Rectal smooth muscle tissue (tissue), 1 donor: ENCODE measurements around the gene KIF15.
"Not testable (repeated sequence)": the region's sequence is repeated elsewhere in the genome, so short reads cannot be mapped to it uniquely, and the experiment has no call there.

Source experiments
- H3K27ac ChIP-seq: one replicate; pipeline ENCODE4 v1.7.0; 2013; ENCODE audit warnings: low read depth, low read length, inconsistent platforms
- H3K27me3 ChIP-seq: one replicate; pipeline ENCODE4 v1.7.0; 2013; ENCODE audit warnings: low read length; ENCODE audit not compliant: control insufficient read depth, insufficient read depth
- H3K36me3 ChIP-seq: one replicate; pipeline ENCODE4 v1.7.0; 2013; ENCODE audit warnings: low read length; ENCODE audit not compliant: control insufficient read depth, insufficient read depth
- H3K4me1 ChIP-seq: one replicate; pipeline ENCODE4 v1.7.0; 2013; ENCODE audit warnings: low read length; ENCODE audit not compliant: control insufficient read depth, insufficient read depth
- H3K4me3 ChIP-seq: one replicate; pipeline ENCODE4 v1.7.0; 2013; ENCODE audit warnings: low read length
- H3K9ac ChIP-seq: one replicate; pipeline ENCODE4 v1.7.0; 2013; ENCODE audit warnings: low read length

KIF15 gene

DNA sequence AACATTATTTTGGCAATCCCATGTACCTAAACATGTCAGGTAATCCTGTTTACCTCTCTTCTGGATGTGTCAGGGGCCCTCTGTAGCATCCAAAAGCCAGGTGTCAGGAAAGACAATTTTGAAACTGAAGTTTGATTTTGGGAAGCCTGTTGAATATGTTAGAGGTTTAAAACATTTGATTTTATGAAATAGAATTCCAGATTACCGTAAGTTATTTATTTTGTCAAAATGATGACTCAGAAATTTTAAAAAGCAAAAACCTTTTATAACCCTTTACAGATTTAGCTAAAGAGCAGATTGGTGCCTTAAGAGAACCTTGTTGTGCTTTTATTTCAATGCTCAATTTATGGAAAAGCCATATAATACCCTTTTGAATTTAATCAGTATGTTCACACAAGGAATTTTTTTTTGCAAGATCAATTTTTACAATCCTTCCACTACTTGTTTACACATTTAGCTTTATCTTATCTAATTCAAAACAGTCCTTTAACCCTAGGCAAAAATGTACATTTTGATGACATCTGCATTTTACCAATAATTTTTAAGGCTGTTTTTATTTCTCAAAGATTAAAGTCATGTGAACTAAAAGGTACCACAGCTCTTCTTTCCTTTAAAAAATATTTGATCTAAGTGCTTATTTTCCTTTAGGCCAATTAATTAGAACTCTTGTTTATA lies 10.0 kb downstream of the KIF15 start:
- Histone ChIP-seq H3K36me3 (no peaks in the 10 kb centered on the region), H3K4me1 (no peaks in the 10 kb centered on the region), H3K4me3 (no peak overlapping the region), H3K27ac (no peak overlapping the region), H3K27me3 (no peaks in the 10 kb centered on the region), H3K9ac (no peak overlapping the region)

DNA sequence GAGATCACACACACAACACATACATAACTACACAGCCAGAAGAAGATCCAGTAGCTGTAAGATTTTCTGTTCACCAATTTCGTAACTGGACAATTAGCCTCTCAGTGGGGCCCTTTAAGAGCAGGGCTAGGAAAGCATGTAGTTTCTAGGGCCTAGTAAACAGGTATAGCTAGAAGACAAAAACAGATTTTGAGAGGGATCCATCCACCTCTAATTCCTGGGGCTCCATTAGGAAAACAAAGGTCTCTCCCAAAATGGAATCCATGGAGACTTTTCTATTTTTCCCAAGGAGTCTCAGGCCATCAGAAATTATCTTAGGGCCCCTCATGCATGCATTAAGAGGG lies 10.5 kb downstream of the KIF15 start:
- Histone ChIP-seq H3K4me3 (no peak overlapping the region), H3K27me3 (no peaks in the 10 kb centered on the region), H3K9ac (no peak overlapping the region), H3K27ac (no peak overlapping the region), H3K4me1 (no peaks in the 10 kb centered on the region), H3K36me3 (no peaks in the 10 kb centered on the region)

DNA sequence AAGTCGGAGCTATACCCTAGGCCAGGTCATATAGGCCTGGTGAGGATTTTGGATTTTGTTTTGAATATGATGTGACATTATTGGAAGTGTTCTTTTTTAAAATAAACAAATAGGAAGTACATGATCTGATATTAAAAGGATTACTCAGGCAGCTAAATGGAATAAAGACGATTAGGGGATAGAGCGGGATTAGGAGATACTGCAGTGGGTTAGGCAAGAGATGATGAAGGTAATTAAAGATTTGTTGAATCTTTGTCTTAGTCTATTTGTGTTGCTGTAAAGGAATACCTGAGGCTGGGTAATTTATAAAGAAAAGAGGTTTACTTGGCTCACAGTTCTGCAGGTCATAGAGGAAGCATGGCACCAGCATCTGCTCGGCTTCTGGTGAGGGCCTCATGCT lies 21.3 kb downstream of the KIF15 start:
- Histone ChIP-seq H3K36me3 (no peaks in the 10 kb centered on the region), H3K27ac (no peak overlapping the region), H3K4me3 (no peak overlapping the region), H3K9ac (no peak overlapping the region), H3K27me3 (no peaks in the 10 kb centered on the region), H3K4me1 (no peaks in the 10 kb centered on the region)

- H3K4me3 ChIP-seq: no peak overlapping the region
- H3K27ac ChIP-seq: no peak overlapping the region
- H3K4me1 ChIP-seq: no peaks in the 10 kb centered on the region
- H3K36me3 ChIP-seq: no peaks in the 10 kb centered on the region
- H3K9ac ChIP-seq: no peak overlapping the region
- no peaks in the 10 kb centered on the region for H3K27me3 ChIP-seq
Observed at GRCh38 chr3:44795197-44795596, 33.6 kb downstream of the KIF15 start.

DNA sequence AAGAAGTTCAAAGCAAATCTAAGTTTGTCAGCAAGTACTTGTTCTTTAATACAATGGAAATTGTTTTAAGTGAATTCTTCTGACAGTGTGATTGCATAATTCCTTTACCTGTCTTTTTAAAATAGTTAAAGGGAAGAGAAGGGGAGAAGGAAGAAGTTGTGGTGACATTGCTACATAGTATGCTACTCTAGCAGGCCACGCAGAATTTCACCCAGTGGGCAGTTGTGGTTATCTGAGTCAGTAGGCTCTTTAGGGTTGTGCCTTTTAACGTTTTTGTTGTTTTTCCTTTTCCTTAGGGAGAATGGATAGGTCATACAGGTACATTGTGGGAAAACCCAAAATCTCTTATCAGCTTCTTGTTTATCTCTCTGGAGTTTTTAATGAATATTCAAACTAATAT lies 40.4 kb downstream of the KIF15 start:
- H3K4me1 ChIP-seq: no peaks in the 10 kb centered on the region
- no peaks in the 10 kb centered on the region for H3K36me3 ChIP-seq
- no peak overlapping the region for H3K4me3 ChIP-seq

DNA sequence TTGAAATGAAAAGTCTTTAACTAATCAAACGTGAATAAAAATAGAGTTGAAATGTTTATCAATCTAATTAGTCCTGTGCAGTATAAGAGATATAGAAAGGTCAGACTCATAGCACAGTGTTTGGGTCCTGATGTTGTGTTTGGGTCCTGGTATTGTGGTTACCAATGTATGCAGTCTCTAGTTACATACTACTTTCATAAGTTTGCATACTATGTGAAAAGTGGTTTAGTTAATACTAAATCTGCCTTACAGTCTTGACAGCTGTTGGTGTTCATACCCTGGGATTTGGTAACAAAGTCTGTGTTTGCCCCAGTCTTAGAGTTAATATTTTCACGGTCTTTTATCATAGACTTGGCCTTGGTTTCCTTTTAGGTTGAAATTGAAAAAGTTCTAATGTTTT lies 41.7 kb downstream of the KIF15 start:
- H3K27ac ChIP-seq: no peak overlapping the region
- no peaks in the 10 kb centered on the region for H3K36me3 ChIP-seq
- no peaks in the 10 kb centered on the region for H3K4me1 ChIP-seq
- no peak overlapping the region for H3K4me3 ChIP-seq
- H3K27me3 ChIP-seq: no peaks in the 10 kb centered on the region
- H3K9ac ChIP-seq: no peak overlapping the region

More for the DNA sequence above, 40.4 kb downstream of the KIF15 start:
- Histone ChIP-seq H3K9ac (no peak overlapping the region), H3K27ac (no peak overlapping the region), H3K27me3 (no peaks in the 10 kb centered on the region)

DNA sequence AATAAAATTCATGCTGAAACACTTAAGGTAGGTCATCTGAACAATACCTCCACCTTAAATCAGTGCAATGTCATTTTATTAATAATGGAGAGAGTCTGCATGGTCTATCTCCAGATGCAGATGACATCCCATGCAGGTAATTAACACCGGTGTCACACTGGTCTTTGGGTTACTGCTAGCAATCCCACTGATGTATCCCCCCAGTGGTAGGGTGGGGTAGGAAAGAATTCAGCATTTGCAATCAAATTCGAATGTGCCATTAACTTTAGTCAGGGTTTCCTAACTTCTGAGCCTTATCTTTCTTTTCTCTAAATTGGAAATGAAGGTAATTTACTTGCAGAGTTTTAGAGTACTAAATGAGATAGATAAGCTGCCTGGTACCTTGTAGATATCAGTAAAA lies 44.4 kb downstream of the KIF15 start:
- Histone ChIP-seq H3K4me1 (no peaks in the 10 kb centered on the region), H3K27ac (no peak overlapping the region), H3K9ac (no peak overlapping the region), H3K27me3 (no peaks in the 10 kb centered on the region), H3K4me3 (no peak overlapping the region), H3K36me3 (no peaks in the 10 kb centered on the region)

DNA sequence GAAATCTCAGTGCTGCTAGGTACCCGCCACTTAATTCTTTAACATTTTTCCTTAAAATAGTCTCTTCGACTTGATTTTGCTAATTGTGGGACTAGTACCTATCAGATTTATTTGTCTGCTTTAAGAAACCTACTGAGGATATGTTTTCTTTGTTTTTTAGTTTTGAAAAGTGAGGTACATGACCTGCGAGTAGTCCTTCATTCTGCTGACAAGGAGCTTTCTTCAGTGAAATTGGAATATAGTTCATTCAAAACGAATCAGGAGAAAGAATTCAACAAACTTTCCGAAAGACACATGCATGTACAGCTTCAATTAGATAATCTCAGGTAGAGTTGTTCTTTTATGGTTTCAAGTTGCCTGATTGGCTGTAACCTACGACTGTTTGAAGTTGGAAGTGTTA lies 53.2 kb downstream of the KIF15 start:
- Histone ChIP-seq H3K36me3 (no peaks in the 10 kb centered on the region), H3K4me3 (no peak overlapping the region), H3K27me3 (no peaks in the 10 kb centered on the region), H3K27ac (no peak overlapping the region), H3K4me1 (no peaks in the 10 kb centered on the region), H3K9ac (no peak overlapping the region)

- not testable (repeated sequence) for H3K27me3 ChIP-seq, H3K4me3 ChIP-seq, H3K9ac ChIP-seq, H3K4me1 ChIP-seq, H3K27ac ChIP-seq, H3K36me3 ChIP-seq
Observed at GRCh38 chr3:44816334-44816733, 54.7 kb downstream of the KIF15 start.

DNA sequence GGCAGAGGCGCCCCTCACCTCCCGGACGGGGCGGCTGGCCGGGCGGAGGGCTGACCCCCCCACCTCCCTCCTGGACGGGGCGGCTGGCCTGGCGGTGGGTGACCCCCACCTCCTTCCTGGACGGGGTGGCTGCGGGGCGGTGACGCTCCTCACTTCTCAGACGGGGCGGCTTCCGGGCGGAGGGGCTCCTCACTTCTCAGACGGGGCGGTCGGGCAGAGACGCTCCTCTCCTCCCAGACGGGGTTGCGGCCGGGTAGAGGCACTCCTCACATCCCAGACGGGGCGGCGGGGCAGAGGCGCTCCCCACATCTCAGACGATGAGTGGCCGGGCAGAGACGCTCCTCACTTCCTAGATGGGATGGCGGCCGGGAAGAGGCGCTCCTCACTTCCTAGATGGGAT lies 59.6 kb downstream of the KIF15 start:
- H3K4me3 ChIP-seq, H3K9ac ChIP-seq, H3K4me1 ChIP-seq, H3K27ac ChIP-seq, H3K36me3 ChIP-seq, H3K27me3 ChIP-seq: not testable (repeated sequence)

GRCh38 chr3:44825264-44825925 lies 63.8 kb downstream of the KIF15 start:
- H3K9ac ChIP-seq: no peak overlapping the region

GRCh38 chr3:44827196-44827595 lies 65.6 kb downstream of the KIF15 start:
- Histone ChIP-seq H3K27me3 (no peaks in the 10 kb centered on the region), H3K4me3 (no peak overlapping the region), H3K36me3 (no peaks in the 10 kb centered on the region), H3K9ac (no peak overlapping the region), H3K27ac (no peak overlapping the region), H3K4me1 (no peaks in the 10 kb centered on the region)

More at GRCh38 chr3:44825264-44825925, 63.8 kb downstream of the KIF15 start:
- Histone ChIP-seq H3K4me1 (no peaks in the 10 kb centered on the region), H3K4me3 (no peak overlapping the region), H3K36me3 (no peaks in the 10 kb centered on the region), H3K27me3 (no peaks in the 10 kb centered on the region), H3K27ac (no peak overlapping the region)

- Histone ChIP-seq H3K27ac (no peak overlapping the region), H3K4me1 (no peaks in the 10 kb centered on the region), H3K36me3 (no peaks in the 10 kb centered on the region), H3K27me3 (no peaks in the 10 kb centered on the region), H3K4me3 (no peak overlapping the region), H3K9ac (no peak overlapping the region)
Observed at GRCh38 chr3:44831232-44831631, 69.6 kb downstream of the KIF15 start.
